HepG2 (cell line): ENCODE data around the gene CKMT2. TPM values are rescaled to one million over a fixed set of nuclear protein-coding genes. Genes with fewer than 3 reads are reported as not detected.

Source experiments
- EEA1 ChIP-seq: sonication (generic); formaldehyde crosslinking; IDR thresholded peaks from 2 replicates; pipeline ENCODE4 v1.5.1; 2020; ENCODE audit warnings: mild to moderate bottlenecking, missing genetic modification reagents, borderline replicate concordance
- FOXA1 ChIP-seq, 2 experiments: fragments of 450-650 bp in 1 of 2; sonication (generic) in 1 of 2; formaldehyde crosslinking in 1 of 2; IDR thresholded peaks; 2 replicates each; pipeline versions ENCODE4 v1.4.0 to v1.6.1; 2016 to 2020; ENCODE audit warnings: missing genetic modification reagents in 1 of 2
- HNF1B ChIP-seq: sonication (generic); formaldehyde crosslinking; IDR thresholded peaks from 2 replicates; pipeline ENCODE4 v1.5.1; 2020; ENCODE audit warnings: mild to moderate bottlenecking, moderate library complexity, missing genetic modification reagents
- KLF9 ChIP-seq: IDR thresholded peaks from 2 replicates; pipeline ENCODE4 v1.6.1; 2016; ENCODE audit warnings: low read depth
- NR2F1 ChIP-seq, 2 experiments: fragments of 450-650 bp in 1 of 2; formaldehyde crosslinking in 1 of 2; IDR thresholded peaks; 2 replicates each; pipeline versions ENCODE4 v1.5.0 to v1.6.1; 2016 to 2020; ENCODE audit warnings: mild to moderate bottlenecking in 1 of 2, missing compliant biosample characterization in 1 of 2, missing genetic modification reagents in 1 of 2, moderate library complexity in 1 of 2
- PHF8 ChIP-seq: sonication (generic); formaldehyde crosslinking; IDR thresholded peaks from 2 replicates; pipeline ENCODE4 v1.5.0; 2020; ENCODE audit warnings: missing genetic modification reagents
- PRDM15 ChIP-seq: sonication (generic); formaldehyde crosslinking; IDR thresholded peaks from 2 replicates; pipeline ENCODE4 v1.4.0; 2020; ENCODE audit warnings: missing genetic modification reagents
- RARA ChIP-seq: IDR thresholded peaks from 2 replicates; pipeline ENCODE4 v1.6.1; 2016; ENCODE audit warnings: missing genetic modification reagents, missing compliant biosample characterization
- TEF ChIP-seq: sonication (generic); formaldehyde crosslinking; IDR thresholded peaks from 2 replicates; pipeline ENCODE4 v1.5.0; 2020; ENCODE audit warnings: missing genetic modification reagents
- YEATS4 ChIP-seq: sonication (generic); formaldehyde crosslinking; IDR thresholded peaks from 2 replicates; pipeline ENCODE4 v1.4.0; 2020; ENCODE audit warnings: missing genetic modification reagents, borderline replicate concordance
- ZBTB37 ChIP-seq: sonication (generic); formaldehyde crosslinking; IDR thresholded peaks from 2 replicates; pipeline ENCODE4 v1.4.0; 2020; ENCODE audit warnings: mild to moderate bottlenecking, missing genetic modification reagents
- ZNF205 ChIP-seq: IDR thresholded peaks from 2 replicates; pipeline ENCODE4 v1.6.1; 2018; ENCODE audit warnings: missing biosample characterization, missing genetic modification reagents
- ZNF276 ChIP-seq: sonication (generic); formaldehyde crosslinking; IDR thresholded peaks from 2 replicates; pipeline ENCODE4 v1.4.0; 2020; ENCODE audit warnings: mild to moderate bottlenecking, low read depth, missing genetic modification reagents
- ZNF530 ChIP-seq: sonication (generic); formaldehyde crosslinking; IDR thresholded peaks from 2 replicates; pipeline ENCODE4 v1.5.0; 2020; ENCODE audit warnings: low read depth, mild to moderate bottlenecking, missing genetic modification reagents
- ZNF564 ChIP-seq: sonication (generic); formaldehyde crosslinking; IDR thresholded peaks from 2 replicates; pipeline ENCODE4 v1.8.1; 2023; ENCODE audit warnings: mild to moderate bottlenecking, missing genetic modification reagents
- ZNF574 ChIP-seq: sonication (generic); formaldehyde crosslinking; IDR thresholded peaks from 2 replicates; pipeline ENCODE4 v1.4.0; 2020; ENCODE audit warnings: missing genetic modification reagents
- polyA plus RNA-seq, 8 experiments: library from polyadenylated mRNA; depleted of rRNA in 3 of 8; stranded (reverse) in 7 of 8; unstranded in 1 of 8; fragments of >200 nt; fragmentation: Illumina TruSeq in 4 of 8; extraction: Trizol in 4 of 8; gene quantifications; 2 replicates each; pipeline versions ENCODE4 v1.2.1 to v1.2.3, GENCODE V29; 2011 to 2016; ENCODE audit warnings: low read depth in 4 of 8, missing spikeins in 1 of 8, mixed read lengths in 1 of 8; ENCODE audit not compliant: insufficient read depth in 1 of 8
- total RNA-seq, 5 experiments: library from RNA; depleted of rRNA; stranded (reverse); fragments of >200 nt; fragmentation: Illumina TruSeq; extraction: Trizol; gene quantifications; 2 replicates each; pipeline ENCODE4 v1.2.3, GENCODE V29; 2016; ENCODE audit warnings: low read depth in 1 of 5

The CKMT2 gene
- total and polyA plus RNA-seq, 2 of the 13 experiments (the other 11 are each of a cell fraction or from before 2014, with no cell fraction given), result 1.2 to 8.8 TPM

- TF ChIP-seq TEF (CRISPR knock-in tag) (no peak), EEA1 (CRISPR knock-in tag) (no peak), YEATS4 (CRISPR knock-in tag) (peak; percentile 88), FOXA1 (IDR thresholded peaks at IDR 0.05) (no peak), FOXA1 (CRISPR knock-in tag; IDR thresholded peaks at IDR 0.05) (peak; percentile 81), RARA (CRISPR knock-in tag) (0 out of 2 replicates have a peak, but pooled peaks have one; percentile 29), PRDM15 (CRISPR knock-in tag) (no peak; the same call in 1 of the 2 replicates), ZNF276 (CRISPR knock-in tag) (peak; percentile 70; the same call in 1 of the 2 replicates), ZBTB37 (no peak), NR2F1 (CRISPR knock-in tag; IDR thresholded peaks at IDR 0.05) (no peak), ZNF574 (peak; percentile 99), ZNF205 (CRISPR knock-in tag) (peak; percentile 93), ZNF564 (CRISPR knock-in tag) (0 out of 2 replicates have a peak, but pooled peaks have one; percentile 78), PHF8 (peak; percentile 98), KLF9 (CRISPR knock-in tag) (no peak), ZNF530 (CRISPR knock-in tag) (no peak), HNF1B (CRISPR knock-in tag) (peak; percentile 89)
Measured at GRCh38 chr5:81301271-81302015, 68.3 kb downstream of the CKMT2 start, which contains the start of gene ZCCHC9 (continued).
